Measurements from ENCODE around the gene ANO6.

GRCh38 chr12:45427042-45427441, 211.1 kb downstream of the ANO6 start:
- TF ChIP-seq CTCF (IDR thresholded peaks at IDR 0.05) (no peak), EZH2 (IDR thresholded peaks at IDR 0.05; ENCODE audit: borderline replicate concordance, insufficient read depth, low read depth, low read length, poor library complexity, severe bottlenecking) (no peak)

Measured in B cell (primary cell).